Keratinocyte (primary cell): ENCODE data around the gene NUP107. TPM values are rescaled to one million over a fixed set of nuclear protein-coding genes. Genes with fewer than 3 reads are reported as not detected.

Source experiments
- DNase-seq: peaks from one replicate; pipeline ENCODE4 v3.0.0-alpha.2; 2011; ENCODE audit warnings: low read depth, missing footprints, low spot score
- FAIRE-seq: peaks from 2 replicates; lab custom pipeline; 2011; peaks lifted over from hg19 to GRCh38; lab: Jason Lieb, UNC
- H2AFZ ChIP-seq: 2 replicates; pipeline ENCODE4 v1.6.0; 2012; ENCODE audit warnings: low read length, control low read depth, inconsistent platforms; ENCODE audit not compliant: control insufficient read depth
- H3K27ac ChIP-seq: 2 replicates; pipeline ENCODE4 v1.5.1; 2011; ENCODE audit warnings: low read length; ENCODE audit not compliant: control insufficient read depth, insufficient read depth
- H3K27me3 ChIP-seq: 3 replicates; pipeline ENCODE4 v1.6.0; 2011; ENCODE audit warnings: low read length; ENCODE audit not compliant: control insufficient read depth, insufficient read depth; ENCODE audit errors: extremely low read depth
- H3K36me3 ChIP-seq, 2 experiments: 2 replicates in 1 of 2; 3 replicates in 1 of 2; pipeline ENCODE4 v1.5.1; 2011; ENCODE audit warnings: low read length in 2 of 2, mild to moderate bottlenecking in 1 of 2; ENCODE audit not compliant: control insufficient read depth in 2 of 2, insufficient read depth in 2 of 2; ENCODE audit errors: extremely low read depth in 1 of 2
- H3K4me1 ChIP-seq: 3 replicates; pipeline ENCODE4 v1.5.1; 2011; ENCODE audit warnings: low read length; ENCODE audit not compliant: control insufficient read depth, insufficient read depth; ENCODE audit errors: extremely low read depth
- H3K4me2 ChIP-seq: 3 replicates; pipeline ENCODE4 v1.6.0; 2011; ENCODE audit warnings: low read depth, low read length; ENCODE audit not compliant: control insufficient read depth, insufficient read depth; ENCODE audit errors: extremely low read depth
- H3K4me3 ChIP-seq, 3 experiments: fragments of 200-600 bp in 1 of 3; sonication (generic) in 1 of 3; 2 replicates in 2 of 3; 3 replicates in 1 of 3; pipeline ENCODE4 v1.5.1; 2011 to 2016; ENCODE audit warnings: low read length in 3 of 3, mild to moderate bottlenecking in 3 of 3, control low read depth in 2 of 3, inconsistent platforms in 1 of 3, low read depth in 1 of 3, mixed read lengths in 1 of 3, mixed run types in 1 of 3, moderate library complexity in 1 of 3; ENCODE audit not compliant: control insufficient read depth in 2 of 3, insufficient read depth in 2 of 3; ENCODE audit errors: extremely low read depth in 1 of 3
- H3K79me2 ChIP-seq: 2 replicates; pipeline ENCODE4 v1.6.0; 2012; ENCODE audit warnings: low read length; ENCODE audit not compliant: control insufficient read depth, insufficient read depth
- H3K9ac ChIP-seq: 3 replicates; pipeline ENCODE4 v1.6.0; 2011; ENCODE audit warnings: low read length; ENCODE audit not compliant: control insufficient read depth, insufficient read depth; ENCODE audit errors: extremely low read depth
- H3K9me1 ChIP-seq: 3 replicates; pipeline ENCODE4 v1.6.0; 2011; ENCODE audit warnings: low read length; ENCODE audit not compliant: control insufficient read depth, insufficient read depth; ENCODE audit errors: extremely low read depth
- H3K9me3 ChIP-seq: 2 replicates; pipeline ENCODE4 v1.5.1; 2012; ENCODE audit warnings: low read depth, low read length; ENCODE audit not compliant: control insufficient read depth
- H4K20me1 ChIP-seq: 3 replicates; pipeline ENCODE4 v1.6.0; 2011; ENCODE audit warnings: low read length; ENCODE audit not compliant: control insufficient read depth, insufficient read depth; ENCODE audit errors: extremely low read depth
- EZH2 ChIP-seq: IDR thresholded peaks from one replicate; pipeline ENCODE4 v1.6.1; 2012; ENCODE audit warnings: inconsistent platforms, mild to moderate bottlenecking, low read length, moderate library complexity
- dilution Hi-C: fragments of 300-500 bp; cut with MboI; formaldehyde crosslinking; loops from one replicate; pipeline ENCODE4 v1.7.0; 2020; ENCODE audit warnings: low sequenced_read_pairs; ENCODE audit not compliant: extremely low pct_ligation_motif_present
- polyA plus RNA-seq, 5 experiments: library from polyadenylated mRNA; depleted of rRNA in 3 of 5; stranded (reverse) in 3 of 5; stranded (forward) in 1 of 5; unstranded in 1 of 5; fragments of >200 nt; gene quantifications; 1 replicate in 1 of 5; 2 replicates in 3 of 5; 3 replicates in 1 of 5; pipeline versions ENCODE4 v1.2.1 to v1.2.3, GENCODE V29; 2011 to 2012; ENCODE audit warnings: missing spikeins in 2 of 5, low read depth in 1 of 5, low replicate concordance in 1 of 5
- TF ChIP-seq, protein P1 (sequence below), 3 experiments: IDR thresholded peaks in 1 of 3; conservative IDR thresholded peaks in 1 of 3; optimal IDR thresholded peaks in 1 of 3; 2 replicates in 2 of 3; 3 replicates in 1 of 3; pipeline versions ENCODE3 to v1.5.1; 2011; ENCODE audit warnings: low read length in 3 of 3, mild to moderate bottlenecking in 3 of 3, moderate library complexity in 2 of 3, control low read depth in 1 of 3, inconsistent platforms in 1 of 3; ENCODE audit not compliant: insufficient read depth in 2 of 3; ENCODE audit errors: extremely low read depth in 1 of 3

NUP107 gene
- polyA plus RNA-seq, 1 donor (not counting 4 experiments of a cell fraction or from before 2014, with no cell fraction given): 71.7 TPM

DNA sequence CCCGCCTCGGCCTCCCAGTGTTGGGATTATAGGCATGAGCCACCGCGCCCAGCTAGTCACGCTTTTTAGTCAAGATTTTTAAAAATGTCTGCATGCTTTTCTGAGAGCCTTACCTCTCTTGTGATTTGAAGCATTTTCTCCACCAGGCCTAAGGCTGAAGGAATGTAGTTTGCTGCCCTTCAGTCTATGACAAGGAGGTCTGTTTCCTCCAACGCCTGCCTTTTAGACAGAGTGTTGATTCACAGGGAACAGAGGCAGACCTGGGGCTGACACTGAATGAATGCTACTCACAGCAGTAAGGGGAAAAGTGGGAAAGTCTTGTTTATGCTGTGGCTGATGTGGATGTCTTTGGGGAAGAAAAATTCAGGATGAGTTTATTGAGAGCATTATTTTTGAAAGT is 94.0 kb downstream of the NUP107 start:
- Histone ChIP-seq H3K9ac (no peak overlapping the region), H3K36me3 (no peaks in the 10 kb centered on the region), H2AFZ (peak overlapping the region; percentile 74), H3K9me1 (no peaks in the 10 kb centered on the region), H3K79me2 (no peaks in the 10 kb centered on the region), H3K9me3 (no peaks in the 10 kb centered on the region), H3K4me1 (peaks cover 18% of the 10 kb centered on the region), H3K27ac (no peak overlapping the region), H3K4me2 (no peak overlapping the region), H3K27me3 (no peaks in the 10 kb centered on the region), H3K4me3 (no peak overlapping the region), H4K20me1 (no peaks in the 10 kb centered on the region)
- no peak for FAIRE-seq
- TF ChIP-seq EZH2: no peak
- TF ChIP-seq, protein P1, sequence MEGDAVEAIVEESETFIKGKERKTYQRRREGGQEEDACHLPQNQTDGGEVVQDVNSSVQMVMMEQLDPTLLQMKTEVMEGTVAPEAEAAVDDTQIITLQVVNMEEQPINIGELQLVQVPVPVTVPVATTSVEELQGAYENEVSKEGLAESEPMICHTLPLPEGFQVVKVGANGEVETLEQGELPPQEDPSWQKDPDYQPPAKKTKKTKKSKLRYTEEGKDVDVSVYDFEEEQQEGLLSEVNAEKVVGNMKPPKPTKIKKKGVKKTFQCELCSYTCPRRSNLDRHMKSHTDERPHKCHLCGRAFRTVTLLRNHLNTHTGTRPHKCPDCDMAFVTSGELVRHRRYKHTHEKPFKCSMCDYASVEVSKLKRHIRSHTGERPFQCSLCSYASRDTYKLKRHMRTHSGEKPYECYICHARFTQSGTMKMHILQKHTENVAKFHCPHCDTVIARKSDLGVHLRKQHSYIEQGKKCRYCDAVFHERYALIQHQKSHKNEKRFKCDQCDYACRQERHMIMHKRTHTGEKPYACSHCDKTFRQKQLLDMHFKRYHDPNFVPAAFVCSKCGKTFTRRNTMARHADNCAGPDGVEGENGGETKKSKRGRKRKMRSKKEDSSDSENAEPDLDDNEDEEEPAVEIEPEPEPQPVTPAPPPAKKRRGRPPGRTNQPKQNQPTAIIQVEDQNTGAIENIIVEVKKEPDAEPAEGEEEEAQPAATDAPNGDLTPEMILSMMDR (optimal IDR thresholded peaks at IDR 0.05 in 1 of 3, IDR thresholded peaks at IDR 0.05 in 1 of 3, conservative IDR thresholded peaks at IDR 0.05 in 1 of 3; ENCODE audit: extremely low read depth in 1 of 3, insufficient read depth in 2 of 3, low read length in 3 of 3): no peak
- no peak for DNase-seq
- dilution Hi-C loops: no loop called here

DNA sequence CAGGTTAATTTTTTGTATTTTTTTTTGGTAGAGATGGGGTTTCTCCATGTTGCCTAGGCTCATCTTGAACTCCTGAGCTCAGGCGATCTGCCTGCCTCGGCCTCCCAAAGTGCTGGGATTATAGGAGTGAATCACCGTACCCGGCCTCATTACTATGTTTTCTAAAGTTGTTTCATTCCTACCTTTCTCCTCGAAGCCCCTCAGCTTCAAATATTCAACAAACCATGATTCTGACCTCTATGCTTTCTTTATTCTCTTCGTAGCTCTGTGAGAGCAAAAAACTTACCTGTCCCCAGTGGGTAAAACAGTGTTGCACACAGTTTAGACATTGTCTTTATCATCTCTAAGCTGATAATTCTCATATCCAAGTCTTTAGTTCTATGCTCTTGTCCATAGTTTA is 95.0 kb downstream of the NUP107 start:
- dilution Hi-C loops: no loop called here
- peaks cover 21% of the 10 kb centered on the region for H3K4me1 ChIP-seq
- DNase-seq (no peak), FAIRE-seq (no peak)
- no peaks in the 10 kb centered on the region for H3K9me1 ChIP-seq
- no peak overlapping the region for H3K27ac ChIP-seq
- H3K79me2 ChIP-seq: no peaks in the 10 kb centered on the region
- H3K27me3 ChIP-seq: no peaks in the 10 kb centered on the region
- H3K36me3 ChIP-seq: no peaks in the 10 kb centered on the region
- H2AFZ ChIP-seq: no peak overlapping the region
- H4K20me1 ChIP-seq: no peaks in the 10 kb centered on the region
- no peak overlapping the region for H3K4me3 ChIP-seq
- TF ChIP-seq, protein P1 (optimal IDR thresholded peaks at IDR 0.05 in 1 of 3, IDR thresholded peaks at IDR 0.05 in 1 of 3, conservative IDR thresholded peaks at IDR 0.05 in 1 of 3; ENCODE audit: extremely low read depth in 1 of 3, insufficient read depth in 2 of 3, low read length in 3 of 3): no peak
- no peak for TF ChIP-seq EZH2
- H3K9me3 ChIP-seq: no peaks in the 10 kb centered on the region
- no peak overlapping the region for H3K4me2 ChIP-seq
- H3K9ac ChIP-seq: no peak overlapping the region
